ENCODE data around the gene ERCC3.
"Not testable (repeated sequence)": the region's sequence is repeated elsewhere in the genome, so short reads cannot be mapped to it uniquely, and the experiment has no call there.

ERCC3 gene

DNA sequence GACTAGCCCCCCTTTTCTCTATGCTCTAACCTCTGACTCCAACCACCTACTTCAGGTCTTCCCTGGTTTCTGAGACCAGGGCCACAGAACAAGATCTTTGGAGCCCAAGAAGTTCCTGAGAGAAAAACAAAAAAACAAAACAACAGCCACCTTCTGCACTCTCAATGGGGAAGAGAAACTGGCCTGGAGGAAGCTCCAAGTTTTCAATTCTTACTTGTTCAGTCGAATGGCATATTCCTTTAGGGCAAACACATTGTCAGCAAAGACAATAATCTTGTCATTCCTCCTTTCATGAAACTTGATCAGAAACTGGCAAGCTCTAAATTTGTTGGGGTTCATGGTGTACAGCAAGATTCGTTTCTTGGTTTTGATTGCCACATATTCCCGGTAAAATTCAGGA is 15.0 kb downstream of the ERCC3 start:
- no peak for DNase-seq

DNA sequence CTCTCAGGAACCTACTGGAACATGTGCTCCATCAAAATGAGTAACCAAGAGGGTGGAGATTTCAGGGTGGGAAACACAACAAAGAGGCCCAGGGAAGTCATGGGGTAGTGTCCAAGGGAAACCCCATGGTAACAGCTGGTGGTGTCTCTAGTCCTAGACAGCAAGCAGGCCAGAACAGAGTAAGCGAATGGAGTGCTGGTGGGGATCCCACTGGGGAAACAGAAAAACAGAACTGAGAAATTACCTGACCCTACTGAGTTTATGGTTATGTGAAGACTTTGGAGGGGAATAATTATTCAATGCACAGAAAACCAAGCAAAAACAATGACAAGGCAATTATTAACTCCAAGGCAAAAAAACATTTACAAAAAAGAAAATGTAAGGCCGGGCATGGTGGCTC is 16.9 kb downstream of the ERCC3 start:
- no peak for DNase-seq

DNA sequence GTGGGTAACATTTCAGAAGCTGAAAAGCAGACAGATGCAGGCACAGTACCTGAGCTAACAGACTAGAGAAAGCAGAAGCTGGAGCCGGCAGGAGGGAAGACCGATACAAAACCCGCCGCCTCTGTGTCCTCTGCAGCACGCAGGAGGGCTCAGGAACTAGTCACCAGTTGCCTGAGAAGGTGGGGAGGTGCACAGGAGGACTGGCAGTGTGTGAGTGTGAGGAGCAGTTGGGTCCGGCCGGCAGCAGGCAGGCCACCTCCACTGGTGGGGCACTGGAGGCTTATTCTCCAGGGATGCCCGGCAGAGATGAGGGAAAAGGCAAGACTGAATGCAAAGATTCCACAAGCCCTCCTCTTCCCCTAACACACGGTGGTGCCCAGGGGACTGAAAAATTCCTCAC is 18.2 kb downstream of the ERCC3 start:
- DNase-seq: no peak

DNA sequence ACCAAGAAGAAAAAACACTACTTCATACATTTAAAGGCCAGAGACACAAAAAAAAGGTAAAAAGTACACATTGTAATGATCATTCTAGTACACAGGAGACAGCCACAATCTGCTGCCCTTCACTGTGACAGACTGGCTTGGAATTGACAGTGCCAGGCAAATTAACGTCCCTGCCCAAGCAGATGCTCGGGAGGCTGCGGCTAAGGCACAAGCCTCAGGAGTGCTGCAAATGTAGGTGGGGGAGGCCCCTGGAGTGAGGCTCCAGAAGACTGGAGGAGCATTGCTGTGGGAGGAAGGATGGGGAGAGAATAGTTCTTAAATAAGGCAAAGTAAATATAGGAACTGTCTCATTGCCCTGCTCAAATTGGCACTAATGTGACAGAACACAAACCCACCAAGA is 18.6 kb downstream of the ERCC3 start:
- DNase-seq: no peak

DNA sequence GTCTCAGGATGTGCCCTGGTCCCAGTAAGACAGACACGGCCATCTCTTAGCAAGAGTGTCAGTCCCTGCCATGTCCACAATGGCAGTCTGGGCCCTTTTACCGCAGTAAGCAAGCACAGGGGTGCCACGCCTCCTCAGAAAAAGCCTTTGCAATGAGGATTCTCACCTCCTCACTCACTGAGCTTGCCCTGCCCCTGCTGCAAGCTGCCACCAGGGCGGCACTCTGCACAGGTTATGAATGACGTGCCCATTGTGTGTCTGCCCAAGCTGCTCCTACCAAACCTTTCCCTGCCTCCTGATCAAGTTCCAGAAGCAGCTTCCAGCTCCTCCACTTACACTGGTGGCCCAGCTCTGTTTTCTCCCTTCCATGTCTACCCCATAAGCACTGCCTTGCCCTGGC is 23.3 kb downstream of the ERCC3 start:
- no peak for DNase-seq

DNA sequence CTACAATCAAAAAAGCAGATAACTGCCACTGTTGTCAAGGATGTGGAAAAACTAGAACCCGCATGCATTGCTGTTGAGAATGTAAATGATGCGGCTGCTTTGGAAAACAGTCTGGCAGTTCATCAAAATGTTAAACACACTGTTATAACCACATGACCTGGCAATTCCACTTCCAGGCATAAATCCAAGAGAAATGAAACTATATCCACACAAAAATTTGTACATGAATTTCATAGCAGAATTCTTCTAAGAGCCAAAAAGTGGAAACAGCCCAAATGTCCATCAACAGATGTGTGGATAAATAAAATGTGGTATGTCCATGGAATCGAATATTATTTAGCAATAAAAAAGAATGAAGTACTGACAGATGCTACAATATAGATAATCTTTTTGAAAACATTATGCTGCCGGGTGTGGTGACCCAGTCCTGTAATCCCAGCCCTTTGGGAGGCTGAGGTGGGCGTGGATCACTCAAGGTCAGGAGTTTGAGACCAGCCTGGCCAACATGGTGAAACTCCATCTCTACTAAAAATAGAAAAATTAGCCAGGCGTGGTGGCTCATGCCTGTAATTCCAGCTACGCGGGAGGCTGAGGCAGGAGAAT is 32.0 kb downstream of the ERCC3 start:
- DNase-seq: peak; percentile 72

DNA sequence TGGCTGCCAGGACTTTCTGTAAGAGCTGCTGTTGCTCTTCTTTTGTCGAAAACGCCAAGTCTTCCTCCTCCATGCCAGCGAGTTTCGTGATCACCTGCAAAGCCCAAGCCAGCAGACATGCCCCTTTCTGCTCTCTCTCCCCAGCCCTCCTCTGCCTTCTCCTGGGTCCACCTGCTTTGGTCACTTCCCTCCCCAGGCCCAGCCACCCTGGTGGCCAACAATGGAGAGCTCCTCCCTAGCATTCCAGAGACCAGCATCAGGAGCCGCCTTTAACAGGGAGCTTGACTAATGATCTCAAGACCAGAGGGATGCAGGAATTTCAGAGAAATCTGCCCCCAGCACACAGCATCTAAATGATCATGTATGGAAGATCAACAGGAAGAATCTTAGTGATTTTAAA is 34.6 kb downstream of the ERCC3 start:
- no peak for DNase-seq

DNA sequence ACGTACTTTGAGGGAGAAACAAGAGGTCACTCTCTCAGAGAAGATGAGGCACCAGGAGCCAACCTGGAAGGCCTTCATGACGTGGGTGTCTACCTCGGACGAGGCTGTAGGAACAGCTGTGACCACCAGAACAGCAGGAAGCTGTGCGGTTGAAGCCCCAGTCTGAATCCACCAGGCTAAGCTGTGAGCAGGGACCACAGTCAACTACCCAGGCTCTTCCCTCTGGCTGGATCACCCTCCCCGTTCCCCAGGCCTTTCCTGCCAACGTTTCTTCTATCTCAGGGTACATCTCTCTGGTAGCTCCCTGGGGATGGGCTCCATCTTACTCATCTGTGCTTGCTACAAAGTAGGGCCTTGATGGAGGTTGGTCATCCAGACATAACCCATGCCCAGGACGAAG is 37.1 kb downstream of the ERCC3 start:
- no peak for DNase-seq

DNA sequence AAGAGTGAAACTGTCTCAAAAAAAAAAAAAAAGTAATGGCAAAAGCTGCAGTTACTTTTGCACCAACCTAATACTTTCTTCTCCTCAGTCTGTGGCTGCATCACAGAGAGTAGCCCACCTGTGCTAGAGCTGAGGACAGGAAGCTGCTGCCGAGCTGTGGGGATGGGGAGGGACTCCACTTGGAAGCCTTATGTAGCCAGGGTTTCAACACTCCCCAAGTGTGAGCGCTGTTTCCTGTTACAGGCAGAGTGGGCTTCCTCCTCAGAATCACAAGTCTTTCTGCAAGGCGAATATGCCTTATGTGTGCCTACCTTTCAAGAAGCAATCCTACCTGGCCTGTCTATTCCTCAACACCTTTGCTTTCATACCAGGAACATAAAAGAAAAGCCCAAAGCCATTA is 37.6 kb downstream of the ERCC3 start:
- no peak for DNase-seq

DNA sequence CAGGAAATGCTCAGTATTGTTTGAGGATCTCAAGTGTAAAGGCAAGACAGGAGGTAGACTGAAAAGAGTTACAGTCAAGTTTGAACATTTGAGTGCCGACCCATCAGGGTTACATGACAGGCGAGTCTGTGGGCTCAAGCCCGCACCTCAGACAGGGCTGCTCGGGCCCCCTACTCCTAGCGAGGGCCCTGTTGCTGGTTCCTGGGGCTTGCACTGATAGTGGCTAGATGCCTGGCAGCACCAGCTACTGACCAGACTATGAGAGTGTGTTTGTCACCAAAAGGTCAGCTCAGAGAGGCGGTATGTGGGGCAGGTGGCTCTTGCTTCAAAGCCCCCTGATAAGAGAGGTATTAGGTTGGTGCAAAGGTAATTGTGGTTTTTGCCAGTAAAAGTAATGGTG is 38.2 kb downstream of the ERCC3 start:
- no peak for DNase-seq

DNA sequence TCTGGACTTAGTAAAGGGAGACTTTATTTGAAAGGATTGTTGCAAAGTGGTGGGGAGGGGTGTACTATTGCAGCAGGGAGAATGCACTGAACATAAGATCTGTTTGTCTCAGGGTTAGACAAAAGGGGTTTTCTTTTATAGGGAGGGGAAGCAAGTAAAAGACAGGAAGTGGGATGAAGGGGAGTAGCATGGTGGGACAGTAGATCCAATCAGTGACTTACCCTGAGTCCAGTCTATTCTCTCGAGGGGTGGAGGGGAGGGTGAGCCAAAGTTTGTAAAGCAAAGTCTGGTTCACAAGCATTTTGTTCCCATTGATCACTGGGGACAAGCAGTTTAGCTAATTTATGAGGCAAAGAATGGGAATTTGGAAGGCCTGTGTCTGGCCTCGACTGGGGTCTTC is 38.8 kb downstream of the ERCC3 start:
- peak; percentile 1 for DNase-seq

DNA sequence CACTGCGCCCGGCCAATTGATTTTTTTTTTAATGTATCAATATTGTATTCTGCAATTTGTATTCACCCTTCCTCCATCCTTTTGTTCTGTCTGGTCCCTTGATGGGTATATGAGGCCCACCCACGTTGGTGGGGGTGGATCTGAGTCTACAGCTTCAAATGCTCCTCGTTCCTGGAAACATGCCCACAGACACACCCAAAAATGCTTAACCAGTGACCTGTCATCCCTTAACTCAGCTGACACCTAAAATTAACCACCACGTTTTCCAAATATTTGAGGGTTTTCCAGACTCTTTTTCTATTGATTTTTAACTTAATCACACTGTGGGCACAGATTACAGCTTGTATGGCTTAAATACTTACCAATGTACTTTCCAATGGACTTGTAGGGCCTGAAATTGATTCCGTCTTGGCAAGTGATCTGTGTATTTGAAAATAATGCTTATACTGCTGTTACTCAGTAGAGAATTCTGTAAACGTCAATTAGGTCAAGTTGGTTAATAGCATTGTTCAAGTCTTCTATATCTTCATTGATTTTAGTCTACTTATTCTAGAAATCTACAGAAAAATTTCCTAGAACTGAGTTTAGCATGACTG is 39.5 kb downstream of the ERCC3 start:
- peak; percentile 80 for DNase-seq

DNA sequence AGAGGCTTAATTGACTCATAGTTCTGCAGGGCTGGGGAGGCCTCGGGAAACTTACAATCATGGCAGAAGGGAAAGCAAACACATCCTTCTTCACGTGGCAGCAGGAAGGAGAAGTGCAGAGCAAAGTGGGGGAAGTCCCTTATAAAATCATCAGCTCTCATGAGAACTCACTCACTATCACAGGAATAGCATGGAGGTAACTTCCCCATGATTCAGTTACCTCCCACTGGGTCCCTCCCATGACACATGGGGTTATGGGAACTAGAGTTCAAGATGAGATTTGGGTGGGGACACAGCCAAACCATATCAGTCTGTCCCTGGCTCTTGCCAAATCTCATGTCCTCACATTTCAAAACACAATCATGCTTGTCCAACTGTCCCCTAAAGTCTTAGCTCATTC is 52.8 kb downstream of the ERCC3 start:
- DNase-seq: not testable (repeated sequence)

DNA sequence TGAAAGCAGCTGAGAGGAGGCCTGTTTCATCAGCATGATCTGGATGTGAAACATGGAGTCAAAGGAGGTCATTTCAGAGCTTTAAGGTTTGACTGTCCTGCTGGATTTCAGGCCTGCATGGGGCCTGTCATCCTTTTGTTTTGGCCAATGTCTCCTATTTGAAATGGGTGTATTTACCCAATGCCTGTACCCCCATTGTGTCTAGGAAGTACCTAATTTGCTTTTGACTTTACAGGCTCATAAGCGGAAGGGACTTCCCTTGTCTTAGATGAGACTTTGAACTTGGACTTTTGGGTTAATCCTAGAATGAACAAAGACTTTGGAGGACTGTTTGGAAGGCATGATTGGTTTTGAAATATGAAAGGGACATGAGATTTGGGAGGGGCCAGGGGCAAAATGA is 54.5 kb downstream of the ERCC3 start:
- no peak for DNase-seq

DNA sequence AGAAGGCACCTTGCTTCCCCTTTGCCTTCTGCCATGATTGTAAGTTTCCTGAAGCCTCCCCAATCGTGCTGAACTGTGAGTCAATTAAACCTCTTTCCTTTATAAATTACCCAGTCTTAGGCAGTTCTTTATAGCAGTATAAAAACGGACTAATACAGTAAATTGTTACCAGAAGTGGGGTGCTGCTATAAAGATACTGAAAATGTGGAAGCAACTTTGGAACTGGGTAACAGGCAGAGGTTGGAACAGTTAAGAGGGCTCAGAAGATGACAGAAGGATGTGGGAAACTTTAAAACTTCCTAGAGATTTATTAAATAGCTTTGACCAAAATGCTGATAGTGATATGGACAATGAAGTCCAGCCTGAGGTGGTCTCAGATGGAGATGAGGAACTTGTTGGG is 56.2 kb downstream of the ERCC3 start:
- not testable (repeated sequence) for DNase-seq

DNA sequence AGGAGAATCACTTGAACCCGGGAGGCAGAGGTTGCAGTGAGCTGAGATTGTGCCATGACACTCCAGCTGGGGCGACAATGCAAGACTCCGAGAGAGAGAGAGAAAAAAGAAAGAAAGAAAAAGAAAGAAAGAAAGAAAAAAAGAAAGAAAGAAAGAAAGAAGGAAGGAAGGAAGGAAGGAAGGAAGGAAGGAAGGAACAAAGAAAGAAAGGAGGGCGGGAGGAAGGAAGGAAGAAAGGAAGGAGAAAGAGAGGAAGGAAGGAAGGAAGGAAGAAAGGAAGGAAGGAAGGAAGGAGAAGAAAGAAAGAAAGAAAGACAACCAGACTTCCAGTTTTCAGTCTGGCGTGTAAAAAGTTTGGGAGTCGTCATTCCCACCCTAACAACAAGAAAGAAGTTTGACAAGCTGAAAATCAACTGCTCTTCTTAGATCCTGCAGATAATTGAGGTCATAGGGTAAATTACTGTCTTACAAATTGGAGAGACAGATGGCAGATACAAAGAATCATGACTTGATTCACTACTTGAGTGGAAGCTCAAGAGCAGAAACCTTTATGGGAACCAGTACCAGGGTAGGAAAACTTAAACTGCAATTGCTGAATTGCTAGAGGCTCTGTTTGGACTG is 58.8 kb downstream of the ERCC3 start:
- no peak for DNase-seq

DNA sequence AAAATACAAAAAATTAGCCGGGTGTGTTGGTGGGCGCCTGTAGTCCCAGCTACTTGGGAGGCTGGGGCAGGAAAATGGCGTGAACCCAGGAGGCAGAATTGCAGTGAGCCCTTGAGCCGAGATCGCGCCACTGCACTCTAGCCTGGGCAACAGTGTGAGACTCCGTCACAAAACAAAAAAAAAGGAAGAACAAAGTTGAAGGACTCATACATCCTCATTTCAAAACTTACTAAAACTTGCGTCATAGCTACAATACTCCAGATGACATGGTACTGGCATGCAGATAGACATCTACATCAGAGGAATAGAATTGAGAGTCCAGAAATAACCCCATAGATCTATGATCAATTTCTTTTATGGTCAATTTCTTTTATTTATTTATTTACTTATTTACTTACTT is 60.2 kb downstream of the ERCC3 start:
- DNase-seq: no peak

DNA sequence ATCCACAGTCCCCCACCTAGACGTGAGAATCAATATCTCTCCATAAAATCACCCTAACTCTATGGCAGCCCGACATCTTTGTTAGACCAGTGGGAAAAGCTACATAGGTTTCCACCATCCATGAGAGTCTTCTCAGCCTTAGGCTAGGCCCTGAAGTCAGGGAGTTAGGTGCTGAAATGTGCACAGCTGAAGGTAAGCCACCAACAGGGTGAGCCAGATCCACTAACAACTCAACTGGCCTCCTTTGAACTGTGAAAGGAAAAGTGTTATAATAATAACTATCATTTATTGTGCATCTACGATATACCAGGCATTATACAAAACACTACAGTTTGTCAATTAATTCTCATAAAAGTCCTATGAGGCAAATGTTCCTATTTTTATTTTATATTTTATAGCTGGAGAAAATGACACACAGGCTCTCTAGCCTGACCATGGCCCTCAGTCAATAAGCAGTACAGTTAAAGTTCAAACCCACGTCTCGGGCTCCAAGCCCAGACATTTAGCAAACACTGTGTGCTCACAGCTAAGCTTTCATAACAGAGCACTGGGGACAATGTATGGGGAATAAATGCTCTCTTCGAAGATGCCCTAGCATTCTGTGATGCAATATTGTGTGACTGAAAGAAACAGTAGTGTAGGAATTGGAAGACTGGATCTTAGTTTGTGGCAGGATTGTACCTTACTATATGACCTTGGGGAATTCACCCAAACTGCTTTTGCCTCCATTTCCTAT is 62.6 kb downstream of the ERCC3 start:
- DNase-seq: no peak

DNA sequence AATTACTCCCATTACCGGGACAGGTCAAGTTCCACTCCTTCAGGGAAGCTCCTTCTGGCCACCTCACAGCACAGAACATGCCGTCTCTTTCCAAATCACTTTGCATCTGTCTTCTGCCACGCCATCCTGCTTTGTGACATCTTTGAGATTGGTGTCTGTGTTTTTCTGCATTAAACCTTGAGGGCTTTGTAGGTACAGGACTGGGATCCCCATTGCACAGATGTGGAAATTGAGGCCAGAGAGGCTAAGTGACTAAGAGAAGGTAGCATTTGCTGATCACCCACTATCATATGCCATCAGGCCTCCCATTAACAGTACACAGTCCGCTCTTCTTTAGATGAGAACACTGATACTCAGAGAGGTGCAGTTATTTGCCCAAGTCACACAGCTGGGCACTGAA is 64.4 kb downstream of the ERCC3 start:
- no peak for DNase-seq

DNA sequence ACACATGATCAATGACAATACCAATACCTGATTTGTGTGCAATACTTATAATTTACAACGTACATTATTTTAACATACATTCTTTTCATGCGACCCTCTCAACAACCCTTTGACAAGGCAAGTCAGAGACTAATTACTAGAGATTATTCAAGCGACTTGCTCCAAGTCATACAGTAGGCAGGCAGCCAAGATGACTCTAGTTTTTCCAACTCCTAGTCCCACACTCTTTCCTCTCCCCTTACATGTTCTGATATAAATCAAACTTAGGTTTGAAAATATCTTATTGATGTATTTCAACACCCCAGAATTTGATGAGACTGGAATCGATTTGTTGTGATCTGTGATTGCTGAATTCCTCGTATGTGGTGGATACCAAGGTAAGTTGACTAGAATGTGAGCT is 65.8 kb downstream of the ERCC3 start:
- DNase-seq: peak; percentile 31

DNA sequence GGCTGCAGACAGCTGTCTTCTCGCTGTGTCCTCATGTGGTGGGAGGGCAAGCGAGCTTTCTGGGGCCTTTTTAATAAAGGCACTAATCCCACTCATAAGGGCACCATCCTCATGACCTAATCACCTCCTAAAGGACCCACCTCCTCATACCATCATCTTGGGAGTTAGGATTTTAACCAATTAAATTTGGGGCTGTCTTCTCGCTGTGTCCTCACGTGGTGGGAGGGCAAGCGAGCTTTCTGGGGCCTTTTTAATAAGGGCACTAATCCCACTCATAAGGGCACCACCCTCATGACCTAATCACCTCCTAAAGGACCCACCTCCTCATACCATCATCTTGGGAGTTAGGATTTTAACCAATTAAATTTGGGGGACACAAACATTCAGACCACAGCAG is 66.7 kb downstream of the ERCC3 start:
- DNase-seq: not testable (repeated sequence)

DNA sequence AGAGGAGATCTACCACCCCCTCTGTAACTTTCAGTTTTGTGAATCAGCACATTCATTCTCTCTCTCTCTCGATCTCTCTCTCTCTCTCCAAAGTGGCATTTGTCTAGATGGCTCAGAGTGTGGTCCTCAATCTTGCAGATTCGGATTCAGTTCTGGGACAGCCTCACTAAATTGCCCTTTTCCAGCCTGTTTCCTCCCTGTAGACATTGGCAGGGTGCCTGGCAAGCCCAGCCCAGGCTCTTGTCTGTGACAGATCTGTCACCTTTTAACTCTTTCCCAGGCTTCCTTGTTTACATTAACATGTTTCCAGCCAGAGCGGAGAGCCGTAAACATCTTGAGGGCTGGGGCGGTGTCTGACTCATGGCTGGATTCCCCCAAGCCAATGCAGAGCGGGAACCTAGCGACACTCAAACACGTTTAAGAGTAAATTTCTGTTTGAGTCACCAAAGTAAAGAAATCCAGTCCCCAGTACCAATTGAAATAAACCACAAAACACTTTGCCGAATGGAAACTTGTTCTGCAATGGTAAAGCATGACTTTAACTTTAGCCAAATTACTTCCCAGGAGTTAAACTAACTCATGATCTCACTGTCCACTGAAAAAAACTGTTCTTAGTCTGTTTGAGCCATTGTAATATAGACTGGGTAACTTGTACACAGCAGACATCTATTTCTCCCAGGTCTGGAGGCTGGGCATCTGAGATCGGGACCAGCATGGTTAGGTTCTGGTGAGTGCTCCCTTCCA is 67.3 kb downstream of the ERCC3 start:
- DNase-seq: peak; percentile 89

DNA sequence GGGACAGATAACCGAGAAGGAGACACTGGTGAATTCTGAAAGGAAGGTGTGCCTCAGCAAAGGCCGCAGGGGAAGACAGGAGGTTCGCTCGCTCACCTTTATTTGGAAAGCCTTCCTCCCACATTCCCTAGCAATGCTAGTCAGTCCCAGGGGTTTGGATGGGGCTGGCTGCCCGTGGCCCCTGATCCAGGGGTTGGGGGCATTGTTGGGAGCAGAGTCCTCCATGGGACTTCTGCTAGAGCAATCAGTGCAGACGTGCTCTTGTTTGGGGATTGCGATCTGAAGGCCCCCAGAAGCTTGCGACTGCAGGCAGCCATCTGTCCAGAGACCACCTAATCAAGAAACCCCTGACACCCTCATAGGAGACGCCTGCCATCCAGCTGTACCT is 67.8 kb downstream of the ERCC3 start:
- DNase-seq: no peak

Measured in fibroblast of skin of scalp (primary cell).